GM21515 (cell line): ENCODE results near the gene CCR5.
"Not testable (repeated sequence)": the region's sequence is repeated elsewhere in the genome, so short reads cannot be mapped to it uniquely, and the experiment has no call there.

Source experiments
- ATAC-seq: cut with Tn5 transposase; IDR thresholded peaks from one replicate; pipeline ENCODE4 v1.9.1; 2021; ENCODE audit not compliant: unreplicated experiment

The CCR5 gene

DNA sequence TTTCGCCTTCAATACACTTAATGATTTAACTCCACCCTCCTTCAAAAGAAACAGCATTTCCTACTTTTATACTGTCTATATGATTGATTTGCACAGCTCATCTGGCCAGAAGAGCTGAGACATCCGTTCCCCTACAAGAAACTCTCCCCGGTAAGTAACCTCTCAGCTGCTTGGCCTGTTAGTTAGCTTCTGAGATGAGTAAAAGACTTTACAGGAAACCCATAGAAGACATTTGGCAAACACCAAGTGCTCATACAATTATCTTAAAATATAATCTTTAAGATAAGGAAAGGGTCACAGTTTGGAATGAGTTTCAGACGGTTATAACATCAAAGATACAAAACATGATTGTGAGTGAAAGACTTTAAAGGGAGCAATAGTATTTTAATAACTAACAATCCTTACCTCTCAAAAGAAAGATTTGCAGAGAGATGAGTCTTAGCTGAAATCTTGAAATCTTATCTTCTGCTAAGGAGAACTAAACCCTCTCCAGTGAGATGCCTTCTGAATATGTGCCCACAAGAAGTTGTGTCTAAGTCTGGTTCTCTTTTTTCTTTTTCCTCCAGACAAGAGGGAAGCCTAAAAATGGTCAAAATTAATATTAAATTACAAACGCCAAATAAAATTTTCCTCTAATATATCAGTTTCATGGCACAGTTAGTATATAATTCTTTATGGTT lies at the start of gene CCR5:
Gene CCR5 (plus strand): TSS at position 108 of the 680 bp plus-strand sequence. CDS start 1,957 bp downstream, outside the sequence.
- no peak for ATAC-seq

- ATAC-seq, result peak; percentile 62
Measured at GRCh38 chr3:46321461-46322104, 49.2 kb upstream of the CCR5 start.

DNA sequence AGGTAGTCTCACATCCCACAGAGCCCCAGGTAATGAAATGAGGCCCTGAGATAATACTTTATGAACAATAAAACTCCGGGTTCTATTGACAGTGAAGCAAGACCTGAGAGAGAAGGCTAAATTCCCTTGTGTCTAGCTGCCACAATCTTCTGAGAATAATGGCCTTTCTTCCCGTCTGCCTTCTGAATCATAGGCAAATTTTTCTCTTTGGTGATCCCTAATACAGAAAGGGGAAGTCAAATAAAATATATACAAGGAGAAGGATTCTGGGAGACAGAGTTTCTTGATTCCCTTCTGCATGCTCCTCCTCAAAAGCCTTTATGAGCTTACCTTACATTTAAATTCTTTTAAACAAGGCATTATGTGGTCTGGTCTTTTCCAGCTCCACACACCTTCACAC lies 46.7 kb upstream of the CCR5 start:
- ATAC-seq, result no peak

DNA sequence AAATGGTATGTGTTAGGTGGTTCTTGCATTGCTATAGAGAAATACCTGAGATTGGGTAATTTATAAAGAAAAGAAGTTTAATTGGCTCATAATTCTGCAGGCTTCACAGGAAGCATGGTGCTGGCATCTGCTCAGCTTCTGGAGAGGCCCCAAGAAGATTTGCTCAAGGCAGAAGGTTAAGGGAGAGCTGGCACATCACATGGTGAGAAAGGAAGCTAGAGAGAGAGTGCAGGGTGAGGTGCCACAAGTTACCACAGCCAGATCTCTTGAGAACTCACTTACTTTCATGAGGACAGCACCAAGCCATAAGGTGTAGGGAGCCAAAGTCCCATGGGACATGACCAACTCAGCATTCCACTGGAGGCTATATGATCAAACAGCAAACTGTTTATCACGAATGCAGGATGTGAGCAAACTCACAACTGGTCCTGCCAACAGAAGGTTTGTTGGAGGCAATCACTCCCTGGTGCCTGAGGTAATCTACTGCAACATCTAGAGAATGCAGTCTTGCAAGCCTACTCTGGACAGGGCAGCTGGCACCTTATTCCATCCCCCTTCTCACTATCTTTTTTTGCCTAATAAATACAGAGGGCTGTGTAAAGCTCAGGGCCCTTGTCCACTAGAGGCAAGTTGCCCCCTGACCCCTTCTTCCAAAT lies 45.0 kb upstream of the CCR5 start:
- ATAC-seq, result no peak

DNA sequence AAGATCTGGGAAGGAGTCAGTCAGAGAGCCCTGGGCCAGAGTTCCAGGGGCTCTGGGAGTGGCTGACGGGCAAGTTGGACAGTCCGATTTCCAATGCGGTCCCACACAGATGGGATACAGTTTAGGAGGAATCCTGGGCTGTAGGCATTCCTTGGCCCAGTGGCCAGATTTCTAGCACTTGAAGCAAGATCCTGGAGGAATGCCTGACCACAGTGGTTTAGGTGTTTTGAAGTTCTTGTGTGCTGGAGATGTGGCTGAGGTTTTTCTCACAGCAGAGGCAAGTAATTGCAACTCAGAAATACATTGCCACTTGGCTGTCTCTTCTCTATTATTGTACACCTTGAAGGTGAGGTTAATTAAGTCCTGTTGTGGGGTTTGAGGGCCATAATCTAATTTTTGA lies 40.1 kb upstream of the CCR5 start:
- not testable (repeated sequence) for ATAC-seq

GRCh38 chr3:46334741-46335478 lies 35.8 kb upstream of the CCR5 start:
- no peak for ATAC-seq

GRCh38 chr3:46335541-46335940 lies 35.2 kb upstream of the CCR5 start:
- no peak for ATAC-seq

- no peak for ATAC-seq
Measured at GRCh38 chr3:46337911-46338310, 32.8 kb upstream of the CCR5 start.

- ATAC-seq, result no peak
Measured at GRCh38 chr3:46338840-46339239, 31.9 kb upstream of the CCR5 start.

GRCh38 chr3:46344476-46344875 lies 26.3 kb upstream of the CCR5 start:
- no peak for ATAC-seq

DNA sequence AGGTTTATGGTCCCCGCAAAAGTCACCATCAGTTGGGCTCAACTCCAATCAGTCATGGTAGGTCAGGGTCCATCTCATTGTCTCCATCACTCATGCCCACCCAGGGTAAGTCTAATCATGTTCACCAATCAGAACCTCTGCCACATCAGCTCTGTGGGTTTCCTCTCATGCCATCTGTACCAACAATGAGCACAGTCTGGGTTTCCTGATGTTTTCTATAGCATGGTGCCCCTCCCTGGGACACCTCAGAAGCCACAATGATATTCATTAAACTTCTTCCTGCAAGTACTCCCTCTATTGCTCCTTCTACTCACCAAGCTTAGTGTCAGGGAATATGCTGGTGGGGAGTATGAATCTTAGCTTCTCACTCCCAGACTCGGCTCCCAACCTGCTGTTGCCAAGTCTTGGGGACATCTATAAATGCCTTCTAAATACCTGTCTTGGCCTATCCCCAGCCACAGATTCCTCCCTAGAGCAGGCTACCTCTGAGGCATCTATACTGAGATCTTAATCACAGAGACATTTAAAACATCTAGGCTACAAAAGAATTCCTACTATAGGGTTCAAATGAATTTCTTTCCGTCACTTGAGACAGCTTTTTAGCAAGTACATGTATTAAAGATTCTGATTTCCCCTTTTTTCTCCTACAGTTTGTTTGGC lies 21.8 kb upstream of the CCR5 start:
- no peak for ATAC-seq

DNA sequence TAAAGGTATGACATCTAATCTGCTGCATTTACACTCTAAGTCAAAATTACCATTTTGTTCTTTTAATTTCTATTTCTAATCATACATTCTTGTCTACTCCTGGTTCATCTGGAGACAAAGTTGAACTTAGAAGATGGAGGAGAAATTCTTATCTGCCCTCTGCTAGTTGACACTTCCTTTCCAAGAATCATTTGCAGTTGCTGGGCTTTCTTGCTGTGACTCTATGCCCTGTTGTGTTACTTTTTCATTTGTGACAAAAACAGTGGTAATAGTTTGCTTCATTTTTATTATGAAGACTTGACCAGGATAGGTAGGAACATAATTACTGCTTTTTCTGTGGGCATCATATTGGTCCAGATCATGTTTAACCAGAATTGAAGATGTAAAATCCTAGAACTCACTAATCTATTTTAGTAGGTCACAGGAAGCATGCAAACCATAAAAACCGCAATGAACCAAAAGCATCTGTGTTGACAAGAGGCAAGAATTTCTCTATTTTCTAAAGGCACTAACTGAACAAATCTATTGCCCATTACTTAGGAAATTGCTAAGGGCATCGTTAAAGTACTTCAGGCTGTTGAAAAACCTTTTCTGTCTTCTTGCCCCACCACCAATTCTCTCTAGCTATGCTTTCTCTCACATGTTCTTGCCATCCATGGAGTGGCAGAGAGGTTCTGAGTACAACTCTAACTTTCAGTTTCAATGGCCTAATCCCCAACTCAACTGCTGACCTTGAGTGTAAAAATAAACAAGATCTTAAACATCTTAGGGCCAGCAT lies 21.1 kb upstream of the CCR5 start:
- peak; percentile 74 for ATAC-seq

- peak; percentile 12 for ATAC-seq
Measured at GRCh38 chr3:46350262-46350565, 20.5 kb upstream of the CCR5 start.

DNA sequence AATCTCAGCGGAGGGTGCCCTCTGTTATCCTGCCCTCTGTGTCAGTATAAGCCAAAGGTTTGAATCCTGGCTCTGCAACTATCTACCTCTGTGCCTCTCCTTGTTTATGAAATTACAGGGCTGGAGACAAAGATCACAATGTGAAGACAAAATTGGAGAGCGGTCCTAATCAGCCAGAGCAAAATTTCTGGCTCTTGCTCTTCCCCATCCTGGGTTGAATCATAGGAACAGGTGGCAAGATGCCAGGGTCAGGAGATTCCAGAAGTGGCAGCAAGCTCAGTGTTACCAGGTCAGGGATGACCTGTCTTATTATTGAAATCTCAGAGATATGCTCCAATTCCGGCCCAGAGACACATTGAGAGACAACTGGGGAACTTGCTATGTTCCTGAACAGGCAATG lies 19.1 kb upstream of the CCR5 start:
- no peak for ATAC-seq

GRCh38 chr3:46353090-46353489 lies 17.7 kb upstream of the CCR5 start:
- no peak for ATAC-seq

- no peak for ATAC-seq
Measured at GRCh38 chr3:46353647-46354410, 16.9 kb upstream of the CCR5 start, which contains the start of gene CCR2. TSS of gene CCR2 (plus strand) at chr3:46354111. CDS start at chr3:46357528, 3,417 bp downstream.

DNA sequence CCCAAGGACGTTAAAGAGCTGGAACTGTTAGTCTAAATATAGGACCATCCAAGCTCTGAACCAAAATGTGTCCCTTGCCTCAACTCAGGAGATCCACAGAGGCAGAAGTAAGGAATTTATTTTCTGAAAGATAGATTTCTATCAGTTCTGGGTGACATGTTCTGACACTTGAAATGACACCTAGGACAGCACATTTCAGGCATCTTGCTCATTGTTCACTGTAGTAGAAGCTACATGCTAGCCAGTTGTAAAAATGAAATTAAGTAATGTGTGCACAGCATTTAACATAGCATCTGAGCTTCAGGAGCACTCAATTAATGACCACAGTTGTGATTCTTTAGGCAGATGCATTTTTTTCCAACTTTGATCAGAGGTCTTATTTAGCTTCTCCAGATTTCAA lies 16.3 kb upstream of the CCR5 start:
- no peak for ATAC-seq

DNA sequence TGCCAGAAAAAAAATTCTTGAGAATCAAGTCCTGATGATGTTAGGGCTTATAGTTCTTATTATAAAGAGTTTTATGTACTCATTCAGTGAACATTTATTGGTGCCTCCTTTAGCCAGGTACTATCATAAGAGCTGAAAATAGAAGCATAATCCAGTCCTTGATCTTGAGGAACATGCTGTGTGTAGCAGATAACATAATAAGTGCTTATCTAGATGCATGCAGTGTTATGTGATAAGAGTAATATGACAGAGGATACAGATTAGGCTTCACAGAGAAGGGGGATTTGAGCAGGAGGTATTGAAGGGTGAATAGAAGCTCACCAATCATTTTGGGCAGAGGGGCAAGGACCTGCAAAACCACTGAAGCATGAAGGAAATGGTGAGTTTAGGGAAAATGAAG lies 15.8 kb upstream of the CCR5 start:
- ATAC-seq, result no peak

DNA sequence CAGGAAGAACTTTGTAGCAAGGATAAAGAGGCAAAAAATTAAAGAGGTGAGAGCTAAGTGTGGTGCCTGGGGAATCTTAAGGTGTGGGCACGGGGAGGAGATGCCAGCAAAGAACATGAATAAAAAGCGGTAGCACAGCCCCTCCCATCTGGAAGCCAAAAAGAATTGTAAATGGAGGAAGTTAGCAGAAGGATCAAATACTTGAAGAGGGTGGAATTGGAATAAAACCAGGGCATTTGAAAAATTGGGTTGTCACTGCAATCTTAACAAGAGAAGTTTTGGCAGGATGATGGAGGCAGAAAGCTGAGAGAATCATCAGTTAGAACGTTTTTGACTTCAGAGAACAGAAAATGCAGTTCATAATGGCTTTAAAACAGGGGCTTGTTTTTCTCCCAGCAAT lies 14.5 kb upstream of the CCR5 start:
- no peak for ATAC-seq

- no peak for ATAC-seq
Measured at GRCh38 chr3:46356909-46357308, 13.8 kb upstream of the CCR5 start.
